MM.1S (cell line): ENCODE results near the gene FBXW2.

ENCODE experiments used
- CTCF ChIP-seq: fragments of 300-600 bp; sonication (generic); IDR thresholded peaks from 2 replicates; pipeline ENCODE4 v1.5.1; 2016; ENCODE audit warnings: antibody characterized with exemption, low read length, mixed read lengths
- EZH2 ChIP-seq: fragments of 300-600 bp; sonication (generic); optimal IDR thresholded peaks from 2 replicates; pipeline ENCODE3; 2017; ENCODE audit warnings: low read depth, mild to moderate bottlenecking, antibody characterized with exemption, low read length, mixed read lengths

DNA sequence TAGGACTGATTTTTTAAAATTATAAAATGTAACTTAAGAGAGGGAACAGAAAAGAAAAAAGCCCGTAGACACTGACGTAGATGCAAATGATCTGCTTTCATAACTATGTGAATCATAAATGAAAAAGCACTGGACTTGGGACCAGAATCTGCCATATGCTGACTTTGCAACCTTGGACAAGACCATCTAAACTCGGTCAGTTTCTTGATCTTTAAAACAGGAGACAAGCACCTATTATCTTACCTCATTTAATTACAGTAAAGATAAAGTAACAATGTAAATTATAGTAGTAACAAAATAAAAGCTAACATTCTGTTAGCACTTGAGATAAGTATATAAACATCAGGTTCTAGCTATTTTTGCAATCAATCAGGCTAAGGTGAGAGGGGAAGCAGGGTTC is 20.0 kb downstream of the FBXW2 start:
- TF ChIP-seq CTCF (no peak), EZH2 (no peak)
